ENCODE measurements around the gene GALNT11. TPM values are rescaled to one million over a fixed set of nuclear protein-coding genes. Genes with fewer than 3 reads are reported as not detected.
"Not testable (repeated sequence)": the region's sequence is repeated elsewhere in the genome, so short reads cannot be mapped to it uniquely, and the experiment has no call there.

GALNT11 gene
- total and polyA plus RNA-seq, 2 of the 4 experiments (the other 2 are of a cell fraction) = 24.4 to 29.3 TPM

DNA sequence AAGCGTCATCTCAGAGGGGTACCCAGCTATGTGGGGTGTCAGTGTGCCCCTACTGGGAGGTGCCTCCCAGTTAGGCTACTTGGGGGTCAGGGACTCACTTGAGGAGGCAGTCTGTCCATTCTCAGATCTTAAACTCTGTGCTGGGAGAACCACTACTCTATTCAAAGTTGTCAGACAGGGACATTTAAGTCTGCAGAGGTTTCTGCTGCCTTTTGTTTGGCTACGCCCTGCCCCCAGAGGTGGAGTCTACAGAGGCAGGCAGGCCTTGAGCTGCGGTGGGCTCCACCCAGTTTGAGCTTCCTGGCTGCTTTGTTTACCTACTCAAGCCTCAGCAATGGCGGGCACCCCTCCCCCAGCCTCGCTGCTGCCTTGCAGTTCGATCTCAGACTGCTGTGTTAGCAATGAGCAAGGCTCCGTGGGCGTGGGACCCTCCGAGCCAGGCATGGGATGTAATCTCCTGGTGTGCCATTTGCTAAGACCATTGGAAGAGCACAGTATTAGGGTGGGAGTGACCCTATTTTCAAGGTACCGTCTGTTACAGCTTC lies 40.4 kb downstream of the GALNT11 start:
- 100% methylated on average over 1 of the region's 10 CpGs; no CpG with 5 or more reads in 1 of the 2 experiments for WGBS, 2 experiments (ENCODE audit: extremely low coverage in 2 of 2, insufficient read length in 1 of 2)
- H3K9me1 ChIP-seq (ENCODE audit: insufficient read depth, low read length); H3K4ac ChIP-seq (ENCODE audit: low read depth, low read length); H3K4me3 ChIP-seq (ENCODE audit: insufficient read depth, low read depth, low read length); BruUV-seq (replicated peaks); H3K56ac ChIP-seq (ENCODE audit: extremely low read depth, insufficient read depth, low read length); H4K91ac ChIP-seq (ENCODE audit: insufficient read depth, low read depth, low read length); H3K18ac ChIP-seq (ENCODE audit: low read depth, low read length); H3K9ac ChIP-seq (ENCODE audit: low read depth, low read length); H2BK5ac ChIP-seq (ENCODE audit: low read depth, low read length, poor library complexity, severe bottlenecking); H3K4me2 ChIP-seq (ENCODE audit: low read depth, low read length); CTCF ChIA-PET; H4K20me1 ChIP-seq (ENCODE audit: insufficient read depth, low read length); dilution Hi-C loops (cut with HindIII; ENCODE audit: low sequenced_read_pairs, unreplicated experiment); H3K4me1 ChIP-seq (ENCODE audit: control insufficient read depth, insufficient read depth, low read length); H3K23ac ChIP-seq (ENCODE audit: low read depth, low read length); H2BK15ac ChIP-seq (ENCODE audit: low read depth, low read length); H2BK20ac ChIP-seq (ENCODE audit: low read depth, low read length); H2BK120ac ChIP-seq (ENCODE audit: low read depth, low read length); intact Hi-C loops (cut with micrococcal nuclease); DNase-seq; H3K27ac ChIP-seq (ENCODE audit: insufficient read depth, low read length); POLR2A ChIA-PET (ENCODE audit: unreplicated experiment); H3K27me3 ChIP-seq (ENCODE audit: control insufficient read depth, insufficient read depth, low read length); H3K79me1 ChIP-seq (ENCODE audit: low read depth in 1 of 2, low read length in 2 of 2); H2AK5ac ChIP-seq (ENCODE audit: low read depth, low read length); H3K14ac ChIP-seq (replicated peaks; ENCODE audit: low read depth, low read length); H4K5ac ChIP-seq (ENCODE audit: low read depth, low read length); H3K36me3 ChIP-seq (ENCODE audit: control insufficient read depth, insufficient read depth, low read length); H2AFZ ChIP-seq (replicated peaks; ENCODE audit: low read length, poor library complexity); ATAC-seq (ENCODE audit: low read depth); H2AK9ac ChIP-seq (replicated peaks; ENCODE audit: low read depth, low read length, poor library complexity); H3K9me3 ChIP-seq (ENCODE audit: control insufficient read depth, insufficient read depth, low read length); in situ Hi-C loops (cut with MboI; ENCODE audit: low sequenced_read_pairs); H4K8ac ChIP-seq (ENCODE audit: low read depth in 2 of 2, low read length in 2 of 2): not testable (repeated sequence)

Data from IMR-90 (cell line).